C4-2B (cell line): ENCODE data around the gene ZRSR2.
A peak's percentile ranks its signal among the peaks of the same experiment; 100 is the strongest.
"Not testable (repeated sequence)": the region's sequence is repeated elsewhere in the genome, so short reads cannot be mapped to it uniquely, and the experiment has no call there.

Source experiments
- H3K27ac ChIP-seq: fragments of 450-650 bp; 2 replicates; pipeline ENCODE4 v1.5.1; 2017
- CTCF ChIP-seq: fragments of 450-650 bp; conservative IDR thresholded peaks from 2 replicates; pipeline ENCODE4 v1.5.1; 2017; ENCODE audit warnings: mild to moderate bottlenecking
- ZFX ChIP-seq: fragments of 450-650 bp; IDR thresholded peaks from 2 replicates; pipeline ENCODE4 v1.6.1; 2017

The ZRSR2 gene

GRCh38 chrX:15749642-15750610 is 40.4 kb upstream of the ZRSR2 start:
- no peak overlapping the region for H3K27ac ChIP-seq

GRCh38 chrX:15750611-15751154 is 39.6 kb upstream of the ZRSR2 start:
- TF ChIP-seq CTCF = no peak
- TF ChIP-seq ZFX = no peak
- H3K27ac ChIP-seq = no peak overlapping the region

More at GRCh38 chrX:15749642-15750610, 40.4 kb upstream of the ZRSR2 start:
- no peak for TF ChIP-seq CTCF
- no peak for TF ChIP-seq ZFX

- TF ChIP-seq ZFX (no peak), CTCF (no peak)
- H3K27ac ChIP-seq = no peak overlapping the region
Measured at GRCh38 chrX:15751155-15751819, 39.0 kb upstream of the ZRSR2 start.

GRCh38 chrX:15755091-15755490 is 35.2 kb upstream of the ZRSR2 start:
- TF ChIP-seq ZFX (no peak), CTCF (no peak)
- H3K27ac ChIP-seq = no peak overlapping the region

- TF ChIP-seq ZFX (no peak), CTCF (no peak)
- H3K27ac ChIP-seq = no peak overlapping the region
Measured at GRCh38 chrX:15758140-15758539, 32.1 kb upstream of the ZRSR2 start.

- not testable (repeated sequence) for H3K27ac ChIP-seq
Measured at GRCh38 chrX:15759886-15760285, 30.4 kb upstream of the ZRSR2 start.

- TF ChIP-seq ZFX = no peak
- peak; percentile 85 for TF ChIP-seq CTCF
- H3K27ac ChIP-seq = no peak overlapping the region
Measured at GRCh38 chrX:15761564-15762191, 28.6 kb upstream of the ZRSR2 start.
